OCI-LY1 (cell line): ENCODE data around the gene LARP4B.

Experiments
- H2AFZ ChIP-seq: fragments of 200-600 bp; sonication (generic), shearing (Covaris generic); 2 replicates; pipeline ENCODE4 v1.6.0; 2014; ENCODE audit warnings: antibody characterized with exemption, mild to moderate bottlenecking, low read length
- H3F3A ChIP-seq: fragments of 200-600 bp; sonication (generic), shearing (Covaris generic); 2 replicates; pipeline ENCODE4 v1.6.0; 2014; ENCODE audit warnings: mild to moderate bottlenecking, antibody characterized with exemption, low read length, moderate library complexity; ENCODE audit not compliant: insufficient read depth
- H3K27ac ChIP-seq: fragments of 200-600 bp; sonication (generic); 2 replicates; pipeline ENCODE4 v1.5.1; 2014; ENCODE audit warnings: low read length, mixed run types, mild to moderate bottlenecking, low read depth; ENCODE audit not compliant: poor library complexity, severe bottlenecking
- H3K27me3 ChIP-seq: fragments of 200-600 bp; sonication (generic); 2 replicates; pipeline ENCODE4 v1.6.0; 2014; ENCODE audit warnings: antibody characterized with exemption, mild to moderate bottlenecking, low read length, moderate library complexity; ENCODE audit not compliant: insufficient read depth
- H3K36me3 ChIP-seq: fragments of 200-600 bp; sonication (generic); 2 replicates; pipeline ENCODE4 v1.6.1; 2014; ENCODE audit warnings: mild to moderate bottlenecking, antibody characterized with exemption, low read length, moderate library complexity, mixed read lengths; ENCODE audit not compliant: insufficient read depth
- H3K4me1 ChIP-seq: fragments of 200-600 bp; sonication (generic); 2 replicates; pipeline ENCODE4 v1.5.1; 2014; ENCODE audit warnings: mild to moderate bottlenecking, low read length, moderate library complexity; ENCODE audit not compliant: insufficient read depth, severe bottlenecking
- H3K4me2 ChIP-seq: fragments of 200-600 bp; sonication (generic), shearing (Covaris generic); 2 replicates; pipeline ENCODE4 v1.6.1; 2014; ENCODE audit warnings: low read length
- H3K4me3 ChIP-seq: fragments of 200-600 bp; sonication (generic); 2 replicates; pipeline ENCODE4 v1.5.1; 2014; ENCODE audit warnings: low read length, low read depth, mild to moderate bottlenecking, mixed read lengths; ENCODE audit not compliant: poor library complexity, severe bottlenecking
- H3K79me2 ChIP-seq: fragments of 200-600 bp; shearing (Covaris generic); 2 replicates; pipeline ENCODE4 v1.6.1; 2016; ENCODE audit warnings: mixed run types, low read length, mixed read lengths; ENCODE audit not compliant: insufficient read depth
- H3K9ac ChIP-seq: fragments of 200-600 bp; sonication (generic), shearing (Covaris generic); 2 replicates; pipeline ENCODE4 v1.6.1; 2014; ENCODE audit warnings: mild to moderate bottlenecking, low read length, mixed read lengths
- H3K9me2 ChIP-seq: fragments of 200-600 bp; sonication (generic), shearing (Covaris generic); 2 replicates; pipeline ENCODE4 v1.6.1; 2014; ENCODE audit warnings: low read depth, mild to moderate bottlenecking, low read length, mixed read lengths
- H3K9me3 ChIP-seq: fragments of 200-600 bp; shearing (Covaris generic); 2 replicates; pipeline ENCODE4 v1.6.1; 2014; ENCODE audit warnings: low read length, mixed read lengths
- H4K20me1 ChIP-seq: fragments of 200-600 bp; sonication (generic), shearing (Covaris generic); 2 replicates; pipeline ENCODE4 v1.6.0; 2016; ENCODE audit warnings: mild to moderate bottlenecking, low read length; ENCODE audit not compliant: insufficient read depth
- EZH2 ChIP-seq: fragments of 200-600 bp; sonication (generic), shearing (Covaris generic); IDR thresholded peaks from 2 replicates; pipeline ENCODE4 v1.8.0; 2017; ENCODE audit warnings: borderline replicate concordance, mixed run types, mild to moderate bottlenecking, antibody characterized with exemption, low read length, moderate library complexity, mixed read lengths
- TF ChIP-seq, protein P1 (sequence below): fragments of 200-600 bp; sonication (generic), shearing (Covaris generic); IDR thresholded peaks from 2 replicates; pipeline ENCODE4 v1.5.1; 2017; ENCODE audit warnings: mild to moderate bottlenecking, antibody characterized with exemption, low read length, moderate library complexity, mixed read lengths

LARP4B gene

DNA sequence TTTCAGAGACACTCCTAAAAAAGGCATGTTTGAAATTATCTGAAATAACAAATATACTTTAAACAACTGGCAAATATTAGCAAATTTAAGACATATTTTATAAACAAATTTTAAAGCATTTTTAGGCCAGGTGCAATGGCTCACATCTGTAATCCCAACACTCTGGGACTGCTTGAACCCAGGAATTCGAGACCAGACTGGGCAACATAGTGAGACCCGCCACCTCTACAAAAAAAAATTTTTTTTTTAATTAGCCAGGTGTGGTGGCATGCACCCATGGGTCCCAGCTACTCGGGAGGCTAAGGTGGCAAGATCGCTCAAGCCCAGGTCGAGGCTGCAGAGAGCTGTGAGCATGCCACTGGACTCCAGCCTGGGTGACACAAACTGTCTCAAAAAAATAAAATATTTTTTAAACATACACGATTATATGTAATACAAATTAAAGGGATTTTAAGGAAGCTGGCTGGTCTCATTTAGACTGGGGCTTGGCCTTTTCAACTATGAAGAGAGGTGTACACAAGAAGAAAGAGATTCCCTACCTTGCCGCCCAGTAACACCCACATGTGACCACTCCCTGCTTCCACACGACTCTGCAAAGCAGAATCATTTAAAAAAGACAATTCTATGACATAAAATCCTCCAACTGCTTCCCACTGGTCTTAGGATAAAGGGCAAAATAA, 7.5 kb downstream of the LARP4B start:
- no peaks in the 10 kb centered on the region for H3F3A ChIP-seq
- peaks cover 22% of the 10 kb centered on the region for H3K4me1 ChIP-seq
- H3K9me2 ChIP-seq = no peaks in the 10 kb centered on the region
- no peaks in the 10 kb centered on the region for H3K27me3 ChIP-seq
- no peak overlapping the region for H3K9ac ChIP-seq
- peaks cover 100% of the 10 kb centered on the region for H3K79me2 ChIP-seq
- peaks cover 59% of the 10 kb centered on the region for H3K36me3 ChIP-seq
- TF ChIP-seq EZH2 = no peak
- TF ChIP-seq, protein P1, sequence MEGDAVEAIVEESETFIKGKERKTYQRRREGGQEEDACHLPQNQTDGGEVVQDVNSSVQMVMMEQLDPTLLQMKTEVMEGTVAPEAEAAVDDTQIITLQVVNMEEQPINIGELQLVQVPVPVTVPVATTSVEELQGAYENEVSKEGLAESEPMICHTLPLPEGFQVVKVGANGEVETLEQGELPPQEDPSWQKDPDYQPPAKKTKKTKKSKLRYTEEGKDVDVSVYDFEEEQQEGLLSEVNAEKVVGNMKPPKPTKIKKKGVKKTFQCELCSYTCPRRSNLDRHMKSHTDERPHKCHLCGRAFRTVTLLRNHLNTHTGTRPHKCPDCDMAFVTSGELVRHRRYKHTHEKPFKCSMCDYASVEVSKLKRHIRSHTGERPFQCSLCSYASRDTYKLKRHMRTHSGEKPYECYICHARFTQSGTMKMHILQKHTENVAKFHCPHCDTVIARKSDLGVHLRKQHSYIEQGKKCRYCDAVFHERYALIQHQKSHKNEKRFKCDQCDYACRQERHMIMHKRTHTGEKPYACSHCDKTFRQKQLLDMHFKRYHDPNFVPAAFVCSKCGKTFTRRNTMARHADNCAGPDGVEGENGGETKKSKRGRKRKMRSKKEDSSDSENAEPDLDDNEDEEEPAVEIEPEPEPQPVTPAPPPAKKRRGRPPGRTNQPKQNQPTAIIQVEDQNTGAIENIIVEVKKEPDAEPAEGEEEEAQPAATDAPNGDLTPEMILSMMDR = no peak
- no peak overlapping the region for H3K4me3 ChIP-seq
- no peak overlapping the region for H3K27ac ChIP-seq
- H3K9me3 ChIP-seq = no peaks in the 10 kb centered on the region
- no peaks in the 10 kb centered on the region for H4K20me1 ChIP-seq
- H3K4me2 ChIP-seq = no peak overlapping the region; the same call in 1 of the 2 replicates
- H2AFZ ChIP-seq = no peak overlapping the region

DNA sequence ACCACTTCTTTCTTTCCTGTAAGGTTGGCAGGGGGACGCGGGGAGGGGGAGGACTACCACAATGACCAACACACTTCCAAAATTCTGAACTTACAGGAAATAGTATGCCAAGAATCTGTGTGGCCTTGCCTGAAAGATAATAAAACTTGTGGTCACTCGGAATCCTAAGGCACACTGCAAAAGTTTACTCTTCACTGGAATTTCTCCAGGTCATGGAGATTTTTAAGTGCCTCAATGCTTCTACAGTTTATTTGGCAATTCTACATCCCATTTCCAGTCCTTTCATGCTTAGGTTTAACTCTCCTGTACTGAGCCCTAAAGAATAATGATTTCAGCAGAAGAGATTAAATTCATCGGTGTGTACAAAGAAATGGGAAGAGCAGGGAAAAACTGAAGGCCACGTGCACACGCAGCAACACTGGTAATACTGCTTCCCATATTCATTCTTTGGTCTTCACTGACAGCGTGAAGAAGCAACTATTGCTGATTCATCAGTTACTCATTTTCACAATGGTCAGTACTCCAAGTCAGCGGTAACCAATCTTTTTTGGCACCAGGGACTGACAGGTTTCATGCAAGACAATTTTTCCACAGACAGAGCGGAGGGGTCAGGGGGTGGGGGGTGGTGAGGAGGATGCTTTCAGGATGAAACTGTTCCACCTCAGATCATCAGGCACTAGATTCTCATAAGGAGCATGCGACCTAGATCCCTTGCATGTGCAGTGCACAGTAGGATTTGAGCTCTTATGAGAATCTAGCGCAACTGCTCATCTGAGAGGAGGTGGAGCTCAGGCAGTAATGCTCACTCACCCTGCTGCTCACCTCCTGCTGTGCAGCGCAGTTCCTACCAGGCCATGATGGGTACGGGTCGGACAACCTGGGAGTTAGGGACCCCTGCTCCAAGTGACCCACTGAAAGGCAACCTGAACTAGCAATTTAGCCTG, 9.8 kb downstream of the LARP4B start:
- H3K4me3 ChIP-seq = no peak overlapping the region
- no peaks in the 10 kb centered on the region for H3K9me2 ChIP-seq
- peaks cover 99% of the 10 kb centered on the region for H3K79me2 ChIP-seq
- H3K9me3 ChIP-seq = 0 out of 2 replicates have a peak, but pooled peaks cover 3% of the 10 kb centered on the region
- H3K4me2 ChIP-seq = no peak overlapping the region
- no peak overlapping the region for H3K27ac ChIP-seq
- H3K9ac ChIP-seq = no peak overlapping the region
- no peaks in the 10 kb centered on the region for H3F3A ChIP-seq
- peaks cover 4% of the 10 kb centered on the region for H3K4me1 ChIP-seq
- TF ChIP-seq EZH2 = no peak
- TF ChIP-seq, protein P1 = no peak
- no peaks in the 10 kb centered on the region for H3K27me3 ChIP-seq
- no peak overlapping the region for H2AFZ ChIP-seq
- H4K20me1 ChIP-seq = 0 out of 2 replicates have a peak, but pooled peaks cover 3% of the 10 kb centered on the region
- H3K36me3 ChIP-seq = peaks cover 67% of the 10 kb centered on the region

DNA sequence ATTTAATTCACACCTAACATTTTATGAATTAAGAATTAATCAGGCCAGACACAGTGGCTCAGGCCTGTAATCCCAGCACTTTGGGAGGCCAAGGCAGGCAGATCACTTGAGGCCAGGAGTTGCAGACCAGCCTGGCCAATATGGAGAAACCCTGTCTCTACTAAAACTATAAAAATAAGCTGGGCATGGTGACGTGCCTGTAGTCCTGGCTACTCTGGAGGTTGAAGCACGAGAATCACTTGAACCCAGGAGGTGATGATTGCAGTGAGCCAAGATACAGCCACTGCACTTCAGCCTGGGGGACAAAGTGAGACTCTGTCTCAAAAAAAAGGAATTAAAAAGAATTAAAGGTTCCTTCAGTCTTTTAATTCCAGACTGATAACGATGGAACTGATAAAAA, 11.1 kb downstream of the LARP4B start:
- no peaks in the 10 kb centered on the region for H3F3A ChIP-seq
- TF ChIP-seq EZH2 = no peak
- TF ChIP-seq, protein P1 = no peak
- H2AFZ ChIP-seq = no peak overlapping the region
- H3K4me2 ChIP-seq = no peak overlapping the region
- H3K9ac ChIP-seq = no peak overlapping the region
- H3K27me3 ChIP-seq = no peaks in the 10 kb centered on the region
- 0 out of 2 replicates have a peak, but pooled peaks cover 3% of the 10 kb centered on the region for H4K20me1 ChIP-seq
- no peak overlapping the region for H3K27ac ChIP-seq
- peaks cover 71% of the 10 kb centered on the region for H3K36me3 ChIP-seq
- H3K4me1 ChIP-seq = peaks cover 4% of the 10 kb centered on the region
- H3K79me2 ChIP-seq = peaks cover 98% of the 10 kb centered on the region
- no peaks in the 10 kb centered on the region for H3K9me2 ChIP-seq
- 0 out of 2 replicates have a peak, but pooled peaks cover 3% of the 10 kb centered on the region for H3K9me3 ChIP-seq
- H3K4me3 ChIP-seq = no peak overlapping the region
